GM12878 (cell line): ENCODE results near the gene KIFAP3. TPM values are rescaled to one million over a fixed set of nuclear protein-coding genes. Genes with fewer than 3 reads are reported as not detected.

Source experiments
- ATAC-seq: fragments of 200-7000 bp; cut with Tn5 transposase; 3 replicates; pipeline ENCODE4 v1.9.1; 2020; ENCODE audit warnings: mild to moderate bottlenecking, moderate library complexity
- BruUV-seq: library from RNA; stranded (reverse); fragments of 400-500 nt; replicated peaks from 2 replicates; lab custom pipeline; 2021; lab: Mats Ljungman, UMichigan
- CTCF ChIA-PET: fragments of 300-600 bp; sonication (Branson Sonifier 250); formaldehyde crosslinking; extraction: SDS; loops from one replicate; lab custom pipeline; 2021; ENCODE audit warnings: inconsistent platforms; lab: Yijun Ruan, JAX
- POLR2A ChIA-PET: fragments of 350-600 bp; formaldehyde crosslinking; extraction: SDS; loops from one replicate; lab custom pipeline; 2021; ENCODE audit warnings: inconsistent platforms; lab: Charles Lee
- RAD21 ChIA-PET: fragments of 300-600 bp; sonication (Branson Sonifier 250); formaldehyde crosslinking; loops from one replicate; lab custom pipeline; 2023; ENCODE audit warnings: antibody characterized with exemption; ENCODE audit not compliant: unreplicated experiment; lab: Charles Lee
- SMC1A ChIA-PET: fragments of 300-600 bp; sonication (Branson Sonifier 250); formaldehyde crosslinking; loops from one replicate; lab custom pipeline; 2023; ENCODE audit not compliant: unreplicated experiment, uncharacterized antibody; lab: Charles Lee
- DNase-seq: peaks from one replicate; pipeline ENCODE4 v3.0.0-alpha.2; 2011; ENCODE audit warnings: low read depth, low spot score
- FAIRE-seq: peaks from 3 replicates; lab custom pipeline; 2011; peaks lifted over from hg19 to GRCh38; lab: Jason Lieb, UNC
- H2AFZ ChIP-seq: 2 replicates; pipeline ENCODE4 v1.6.0; 2011; ENCODE audit warnings: low read depth, low read length, control low read depth; ENCODE audit not compliant: control insufficient read depth
- H3K27ac ChIP-seq: 2 replicates; pipeline ENCODE4 v1.5.1; 2011; ENCODE audit warnings: control low read depth; ENCODE audit not compliant: control insufficient read depth, insufficient read depth
- H3K27me3 ChIP-seq, 2 experiments: replicated peaks in 1 of 2; 2 replicates each; pipeline versions ENCODE4 v1.6.0 to v1.6.1; 2011; ENCODE audit warnings: low read length in 1 of 2; ENCODE audit not compliant: control insufficient read depth in 2 of 2, insufficient read depth in 2 of 2
- H3K36me3 ChIP-seq, 2 experiments: 2 replicates each; pipeline ENCODE4 v1.5.1; 2011; ENCODE audit warnings: low read length in 1 of 2; ENCODE audit not compliant: control insufficient read depth in 2 of 2, insufficient read depth in 2 of 2
- H3K4me1 ChIP-seq: 2 replicates; pipeline ENCODE4 v1.6.1; 2011; ENCODE audit warnings: mild to moderate bottlenecking, low read length, moderate library complexity, mixed read lengths; ENCODE audit not compliant: control insufficient read depth, insufficient read depth
- H3K4me2 ChIP-seq: 2 replicates; pipeline ENCODE4 v1.6.0; 2011; ENCODE audit warnings: control low read depth; ENCODE audit not compliant: control insufficient read depth, insufficient read depth
- H3K4me3 ChIP-seq: fragments of 200-600 bp; sonication (generic); 2 replicates; pipeline ENCODE4 v1.5.1; 2016
- H3K79me2 ChIP-seq: 2 replicates; pipeline ENCODE4 v1.6.0; 2011; ENCODE audit warnings: low read length; ENCODE audit not compliant: control insufficient read depth, insufficient read depth
- H3K9ac ChIP-seq: 2 replicates; pipeline ENCODE4 v1.8.0; 2011; ENCODE audit warnings: low read length, control low read depth, mixed read lengths; ENCODE audit not compliant: control insufficient read depth, insufficient read depth
- H3K9me3 ChIP-seq: replicated peaks from 3 replicates; pipeline ENCODE4 v1.5.1; 2011; ENCODE audit warnings: mild to moderate bottlenecking, low read length; ENCODE audit not compliant: control insufficient read depth, insufficient read depth
- H4K20me1 ChIP-seq: 2 replicates; pipeline ENCODE4 v1.6.0; 2011; ENCODE audit not compliant: control insufficient read depth, insufficient read depth
- BCLAF1 ChIP-seq: fragments of 450-650 bp; IDR thresholded peaks from 2 replicates; pipeline ENCODE4 v1.6.1; 2017; ENCODE audit warnings: antibody characterized with exemption, mild to moderate bottlenecking, moderate library complexity
- CBFB ChIP-seq: IDR thresholded peaks from 2 replicates; pipeline ENCODE4 v1.6.1; 2016; ENCODE audit warnings: antibody characterized with exemption, low read depth
- HDAC2 ChIP-seq: fragments of 200-600 bp; sonication (generic); IDR thresholded peaks from 2 replicates; pipeline ENCODE4 v1.6.1; 2017
- NR2F1 ChIP-seq: fragments of 450-650 bp; conservative IDR thresholded peaks from 2 replicates; pipeline ENCODE4 v1.6.1; 2017; ENCODE audit warnings: mild to moderate bottlenecking
- PRDM15 ChIP-seq: fragments of 450-650 bp; formaldehyde crosslinking; IDR thresholded peaks from 2 replicates; pipeline ENCODE4 v1.4.0; 2020; ENCODE audit warnings: mild to moderate bottlenecking, moderate library complexity
- STAT1 ChIP-seq: fragments of 450-650 bp; conservative IDR thresholded peaks from 2 replicates; pipeline ENCODE4 v1.6.1; 2014; ENCODE audit warnings: antibody characterized with exemption, mild to moderate bottlenecking
- WGBS: methylation state at CpG from one replicate; pipeline ENCODE4 v1.1.6; 2016; ENCODE audit warnings: low lambda C conversion rate; ENCODE audit not compliant: insufficient replicate concordance, insufficient coverage; ENCODE audit errors: missing lambda C conversion rate; 5-methylcytosine and 5-hydroxymethylcytosine counted together
- in situ Hi-C: fragments of 300-500 bp; cut with MboI; formaldehyde crosslinking; loops from 9 replicates; pipeline ENCODE4 v1.14.3; 2018; ENCODE audit warnings: mixed read lengths
- intact Hi-C: fragments of 100-400 bp; cut with micrococcal nuclease; formaldehyde crosslinking; loops from one replicate; pipeline ENCODE4 v1.14.2; 2022; ENCODE audit not compliant: unreplicated experiment
- polyA plus RNA-seq, 11 experiments: library from polyadenylated mRNA; depleted of rRNA in 4 of 11; unstranded in 6 of 11; stranded (reverse) in 5 of 11; fragments of >200 nt; fragmentation: Nextera tagmentation in 4 of 11; fragmentation: Illumina TruSeq in 1 of 11; extraction: Ambion mirVana in 4 of 11; extraction: Trizol in 1 of 11; gene quantifications; 1 replicate in 1 of 11; 2 replicates in 10 of 11; pipeline versions ENCODE4 v1.2.1 to v1.2.3, GENCODE V29; 2011 to 2016; ENCODE audit warnings: inconsistent platforms in 2 of 11, missing spikeins in 2 of 11, low read depth in 1 of 11
- total RNA-seq, 4 experiments: library from RNA; depleted of rRNA in 3 of 4; stranded (reverse); fragments of >200 nt in 3 of 4; fragmentation: Illumina TruSeq in 1 of 4; extraction: Trizol in 1 of 4; gene quantifications; 2 replicates each; pipeline versions ENCODE4 v1.2.1 to v1.2.3, GENCODE V29; 2013 to 2021

The KIFAP3 gene
- total and polyA plus RNA-seq, 10 of the 15 experiments (the other 5 are each of a cell fraction or from before 2014, with no cell fraction given) = 13.7 to 100 (median 18.9) TPM

- TF ChIP-seq STAT1 (no peak), NR2F1 (no peak), BCLAF1 (no peak), HDAC2 (no peak), PRDM15 (CRISPR knock-in tag) (no peak), CBFB (no peak)
- FAIRE-seq (no peak), ATAC-seq (no peak), DNase-seq (no peak)
- H3K4me3 ChIP-seq = no peak overlapping the region
- in situ Hi-C loops = no loop called here
- SMC1A ChIA-PET = interaction anchor here (0.7 to 1.3 kb wide), 7 partner anchors 10 to 745 kb away, joined by 3 to 5 read pairs (median 5); no protein-coding TSS in a partner anchor
- peaks cover 2 to 7% of the 10 kb centered on the region in 2 experiments; a peak in 2 of 4 replicates for H3K36me3 ChIP-seq
- RAD21 ChIA-PET = interaction anchor here (1.8 kb wide), 1 partner anchor 12 kb away, joined by 5 read pairs; no protein-coding TSS in a partner anchor
- H3K9ac ChIP-seq = no peak overlapping the region
- H3K9me3 ChIP-seq = no peaks in the 10 kb centered on the region
- WGBS = 96% methylated on average over 2 of the region's 2 CpGs
- no peaks in the 10 kb centered on the region for H3K27me3 ChIP-seq
- intact Hi-C loops = no loop called here
- no peaks in the 10 kb centered on the region for H3K4me1 ChIP-seq
- no TSS peak for BruUV-seq
- no peak overlapping the region for H2AFZ ChIP-seq
- no peak overlapping the region for H3K4me2 ChIP-seq
- no peaks in the 10 kb centered on the region for H3K79me2 ChIP-seq
- POLR2A ChIA-PET = no interaction called here
- H3K27ac ChIP-seq = no peak overlapping the region
- H4K20me1 ChIP-seq = no peaks in the 10 kb centered on the region
- CTCF ChIA-PET = no interaction called here
Observed at GRCh38 chr1:169941982-169942830, 132.3 kb downstream of the KIFAP3 start.
